ENCODE measurements around the gene FAM24B. TPM values are rescaled to one million over a fixed set of nuclear protein-coding genes. Genes with fewer than 3 reads are reported as not detected.

The FAM24B gene
- total and polyA plus RNA-seq, 2 donors (not counting 3 experiments of a cell fraction or from before 2014, with no cell fraction given): 9.3 to 10.6 TPM

DNA sequence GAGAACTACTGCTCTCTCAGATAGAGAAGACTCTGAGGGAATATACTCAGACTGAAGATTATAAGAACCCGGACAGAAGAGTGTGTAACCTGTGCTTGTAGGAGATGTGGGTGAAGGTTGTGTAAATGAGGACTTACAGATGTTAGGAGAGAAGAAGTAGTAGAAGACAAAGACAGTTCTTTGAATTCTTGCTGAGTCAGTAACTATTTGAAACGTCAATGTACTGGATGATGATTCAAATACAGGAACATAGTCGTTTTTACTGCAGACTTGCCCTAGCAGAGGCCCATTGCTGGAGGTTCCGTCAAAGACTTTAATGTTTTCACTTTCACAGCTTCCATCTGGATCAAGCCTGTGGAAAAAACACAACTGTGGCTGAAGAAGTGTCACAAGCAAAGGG, 40.5 kb downstream of the FAM24B start:
- no peak overlapping the region for H3K27ac ChIP-seq (ENCODE audit: insufficient read depth, low read depth, low read length)
- intact Hi-C loops (cut with micrococcal nuclease): no loop called here
- H3K79me2 ChIP-seq (ENCODE audit: control insufficient read depth, insufficient read depth, low read length): no peaks in the 10 kb centered on the region
- POLR2A ChIA-PET: no interaction called here
- H3K4me3 ChIP-seq (replicated peaks in 1 of 3; ENCODE audit: insufficient read depth in 1 of 3, low read depth in 1 of 3, low read length in 3 of 3): no peak overlapping the region
- no TSS peak for BruUV-seq (replicated peaks)
- H3K9me3 ChIP-seq (replicated peaks; ENCODE audit: control insufficient read depth, insufficient read depth, low read length): no peaks in the 10 kb centered on the region
- peaks cover 0 to 6% of the 10 kb centered on the region in 2 experiments for H3K36me3 ChIP-seq (ENCODE audit: control insufficient read depth in 2 of 2, extremely low read depth in 1 of 2, insufficient read depth in 2 of 2, low read length in 2 of 2)
- no peak for DNase-seq (ENCODE audit: low read depth, low spot score)
- no peaks in the 10 kb centered on the region for H3K27me3 ChIP-seq (ENCODE audit: control insufficient read depth in 2 of 2, insufficient read depth in 2 of 2, low read length in 2 of 2)
- no peaks in the 10 kb centered on the region for H4K20me1 ChIP-seq (replicated peaks; ENCODE audit: control insufficient read depth, extremely low read depth, insufficient read depth, low read length)
- no peak overlapping the region for H2AFZ ChIP-seq (ENCODE audit: low read depth, low read length)
- no peaks in the 10 kb centered on the region for H3K4me1 ChIP-seq (ENCODE audit: control insufficient read depth, extremely low read depth, insufficient read depth, low read length)
- TF ChIP-seq POLR2A (IDR thresholded peaks at IDR 0.05; ENCODE audit: low read depth, low read length) (no peak), GATA2 (IDR thresholded peaks at IDR 0.05; ENCODE audit: insufficient read depth, insufficient read length, low read depth, low read length) (no peak), EZH2 (IDR thresholded peaks at IDR 0.05; ENCODE audit: borderline replicate concordance, low read depth, low read length, severe bottlenecking) (no peak), FOS (IDR thresholded peaks at IDR 0.05; ENCODE audit: borderline replicate concordance, insufficient read depth, low read length) (no peak), MYC (IDR thresholded peaks at IDR 0.05; ENCODE audit: low read depth, low read length) (no peak), JUN (IDR thresholded peaks at IDR 0.05; ENCODE audit: borderline replicate concordance, insufficient read depth, insufficient read length, low read depth) (no peak), POLR2AphosphoS5 (IDR thresholded peaks at IDR 0.05; ENCODE audit: insufficient read depth, low read depth, low read length) (no peak)
- TF ChIP-seq, protein P1, sequence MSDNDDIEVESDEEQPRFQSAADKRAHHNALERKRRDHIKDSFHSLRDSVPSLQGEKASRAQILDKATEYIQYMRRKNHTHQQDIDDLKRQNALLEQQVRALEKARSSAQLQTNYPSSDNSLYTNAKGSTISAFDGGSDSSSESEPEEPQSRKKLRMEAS (IDR thresholded peaks at IDR 0.05; ENCODE audit: insufficient read depth, insufficient read length): no peak
- TF ChIP-seq, protein P2, sequence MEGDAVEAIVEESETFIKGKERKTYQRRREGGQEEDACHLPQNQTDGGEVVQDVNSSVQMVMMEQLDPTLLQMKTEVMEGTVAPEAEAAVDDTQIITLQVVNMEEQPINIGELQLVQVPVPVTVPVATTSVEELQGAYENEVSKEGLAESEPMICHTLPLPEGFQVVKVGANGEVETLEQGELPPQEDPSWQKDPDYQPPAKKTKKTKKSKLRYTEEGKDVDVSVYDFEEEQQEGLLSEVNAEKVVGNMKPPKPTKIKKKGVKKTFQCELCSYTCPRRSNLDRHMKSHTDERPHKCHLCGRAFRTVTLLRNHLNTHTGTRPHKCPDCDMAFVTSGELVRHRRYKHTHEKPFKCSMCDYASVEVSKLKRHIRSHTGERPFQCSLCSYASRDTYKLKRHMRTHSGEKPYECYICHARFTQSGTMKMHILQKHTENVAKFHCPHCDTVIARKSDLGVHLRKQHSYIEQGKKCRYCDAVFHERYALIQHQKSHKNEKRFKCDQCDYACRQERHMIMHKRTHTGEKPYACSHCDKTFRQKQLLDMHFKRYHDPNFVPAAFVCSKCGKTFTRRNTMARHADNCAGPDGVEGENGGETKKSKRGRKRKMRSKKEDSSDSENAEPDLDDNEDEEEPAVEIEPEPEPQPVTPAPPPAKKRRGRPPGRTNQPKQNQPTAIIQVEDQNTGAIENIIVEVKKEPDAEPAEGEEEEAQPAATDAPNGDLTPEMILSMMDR (IDR thresholded peaks at IDR 0.05; ENCODE audit: extremely low read depth in 1 of 2, insufficient read depth in 1 of 2, low read depth in 1 of 2, low read length in 2 of 2): no peak
- H3K4me2 ChIP-seq (ENCODE audit: insufficient read depth, low read length): no peak overlapping the region
- dilution Hi-C loops (cut with MboI; ENCODE audit: extremely low pct_ligation_motif_present, low sequenced_read_pairs): no loop called here
- H3K9me1 ChIP-seq (replicated peaks; ENCODE audit: control insufficient read depth, extremely low read depth, insufficient read depth, low read length): no peaks in the 10 kb centered on the region
- FAIRE-seq: no peak
- CTCF ChIA-PET: no interaction called here
- no peak overlapping the region for H3K9ac ChIP-seq (replicated peaks; ENCODE audit: extremely low read depth, insufficient read depth, low read length)
